HG02610 (cell line): ENCODE data around the gene DCDC2C.

ENCODE experiments used
- ATAC-seq: cut with Tn5 transposase; IDR thresholded peaks from one replicate; pipeline ENCODE4 v1.9.1; 2021; ENCODE audit warnings: mild to moderate bottlenecking, moderate library complexity; ENCODE audit not compliant: unreplicated experiment

DCDC2C gene

GRCh38 chr2:3708576-3708975 lies 5.2 kb downstream of the DCDC2C start:
- no peak for ATAC-seq

- ATAC-seq = no peak
These were observed 5.8 kb downstream of the DCDC2C start for GRCh38 chr2:3709225-3709624.

- no peak for ATAC-seq
These were observed 9.0 kb downstream of the DCDC2C start for GRCh38 chr2:3712424-3712823.

GRCh38 chr2:3712831-3713503 lies 9.6 kb downstream of the DCDC2C start:
- ATAC-seq = no peak

- ATAC-seq = no peak
These were observed 15.3 kb downstream of the DCDC2C start for GRCh38 chr2:3718679-3719078.

GRCh38 chr2:3725002-3725401 lies 21.6 kb downstream of the DCDC2C start:
- no peak for ATAC-seq

- no peak for ATAC-seq
These were observed 22.3 kb downstream of the DCDC2C start for GRCh38 chr2:3725458-3726250.

GRCh38 chr2:3726511-3726910 lies 23.1 kb downstream of the DCDC2C start:
- no peak for ATAC-seq

GRCh38 chr2:3727397-3728045 lies 24.1 kb downstream of the DCDC2C start:
- ATAC-seq = no peak

GRCh38 chr2:3728104-3729054 lies 25.0 kb downstream of the DCDC2C start:
- no peak for ATAC-seq

GRCh38 chr2:3729055-3729448 lies 25.7 kb downstream of the DCDC2C start:
- ATAC-seq = no peak

GRCh38 chr2:3729786-3730185 lies 26.4 kb downstream of the DCDC2C start:
- ATAC-seq = no peak

GRCh38 chr2:3730646-3731045 lies 27.3 kb downstream of the DCDC2C start:
- no peak for ATAC-seq

- ATAC-seq = no peak
These were observed 28.5 kb downstream of the DCDC2C start for GRCh38 chr2:3731829-3732228.

GRCh38 chr2:3736112-3736511 lies 32.7 kb downstream of the DCDC2C start:
- no peak for ATAC-seq

- no peak for ATAC-seq
These were observed 33.8 kb downstream of the DCDC2C start for GRCh38 chr2:3737128-3737527.

GRCh38 chr2:3738454-3738853 lies 35.1 kb downstream of the DCDC2C start:
- no peak for ATAC-seq

- no peak for ATAC-seq
These were observed 35.9 kb downstream of the DCDC2C start for GRCh38 chr2:3739313-3739712.

GRCh38 chr2:3741396-3741795 lies 38.0 kb downstream of the DCDC2C start:
- ATAC-seq = no peak

- ATAC-seq = no peak
These were observed 38.7 kb downstream of the DCDC2C start for GRCh38 chr2:3741867-3742602.
